H1 (cell line): Measurements from ENCODE around the gene LIN37.

Experiments
- CEBPB ChIP-seq: IDR thresholded peaks from 2 replicates; pipeline ENCODE4 v1.6.1; 2012; ENCODE audit warnings: low read depth, low read length
- CTCF ChIP-seq, 3 experiments: IDR thresholded peaks; 1 replicate in 2 of 3; 2 replicates in 1 of 3; pipeline versions ENCODE4 v1.5.1 to v1.6.1; 2011; ENCODE audit warnings: low read length in 3 of 3, mild to moderate bottlenecking in 3 of 3, inconsistent platforms in 2 of 3, low read depth in 1 of 3, moderate library complexity in 1 of 3; ENCODE audit not compliant: insufficient read depth in 1 of 3; ENCODE audit errors: control extremely low read depth in 1 of 3
- EP300 ChIP-seq, 2 experiments: IDR thresholded peaks; 1 replicate in 1 of 2; 2 replicates in 1 of 2; pipeline ENCODE4 v1.6.1; 2011 to 2012; ENCODE audit warnings: low read depth in 2 of 2, low read length in 2 of 2, mild to moderate bottlenecking in 2 of 2, borderline replicate concordance in 1 of 2, inconsistent platforms in 1 of 2, moderate library complexity in 1 of 2
- EZH2 ChIP-seq: fragments of 200-600 bp; sonication (generic); IDR thresholded peaks from 2 replicates; pipeline ENCODE4 v1.7.1; 2012; ENCODE audit warnings: low read depth, mild to moderate bottlenecking, moderate library complexity, low read length, inconsistent platforms; ENCODE audit not compliant: severe bottlenecking
- POLR2A ChIP-seq, 2 experiments: IDR thresholded peaks; 1 replicate in 1 of 2; 2 replicates in 1 of 2; pipeline ENCODE4 v1.6.1; 2011; ENCODE audit warnings: low read depth in 2 of 2, low read length in 2 of 2, mild to moderate bottlenecking in 2 of 2; ENCODE audit errors: control extremely low read depth in 1 of 2
- SUZ12 ChIP-seq: fragments of 200-600 bp; sonication (generic); IDR thresholded peaks from 2 replicates; pipeline ENCODE4 v1.6.1; 2012; ENCODE audit warnings: mild to moderate bottlenecking, inconsistent platforms, low read length, moderate library complexity, mixed read lengths
- TAF1 ChIP-seq: IDR thresholded peaks from 2 replicates; pipeline ENCODE4 v1.6.1; 2011; ENCODE audit warnings: mild to moderate bottlenecking, low read depth, low read length

GRCh38 chr19:35722461-35722860 lies 25.9 kb upstream of the LIN37 start:
- TF ChIP-seq POLR2A (IDR thresholded peaks at IDR 0.05; ENCODE audit: control extremely low read depth in 1 of 2, low read depth in 2 of 2, low read length in 2 of 2): no peak
- TF ChIP-seq CTCF (IDR thresholded peaks at IDR 0.05; ENCODE audit: control extremely low read depth in 1 of 3, insufficient read depth in 1 of 3, low read depth in 1 of 3, low read length in 3 of 3): no peak
- no peak for TF ChIP-seq EP300 (IDR thresholded peaks at IDR 0.05; ENCODE audit: borderline replicate concordance in 1 of 2, low read depth in 2 of 2, low read length in 2 of 2)
- TF ChIP-seq CEBPB: no peak
- TF ChIP-seq EZH2: no peak
- no peak for TF ChIP-seq TAF1
- TF ChIP-seq SUZ12: no peak
